H9 (cell line): ENCODE measurements around the gene PCYT1B. TPM values are rescaled to one million over a fixed set of nuclear protein-coding genes. Genes with fewer than 3 reads are reported as not detected.
A peak's percentile ranks its signal among the peaks of the same experiment; 100 is the strongest.

Experiments used
- DNase-seq: peaks from one replicate; pipeline ENCODE4 v3.0.0-alpha.2; 2017
- H2AFZ ChIP-seq: one replicate; pipeline ENCODE4 v1.6.1; 2013; ENCODE audit warnings: mild to moderate bottlenecking, low read length, control low read depth, moderate library complexity
- H2AK5ac ChIP-seq: 2 replicates; pipeline ENCODE4 v1.6.1; 2013; ENCODE audit warnings: low read length, control low read depth, mixed read lengths; ENCODE audit not compliant: insufficient read length
- H2BK120ac ChIP-seq: one replicate; pipeline ENCODE4 v1.6.1; 2013; ENCODE audit warnings: low read depth, mild to moderate bottlenecking, low read length, control low read depth, inconsistent platforms; ENCODE audit not compliant: poor library complexity, severe bottlenecking
- H2BK12ac ChIP-seq: 2 replicates; pipeline ENCODE4 v1.6.1; 2013; ENCODE audit warnings: low read length, control low read depth, mixed read lengths, low read depth; ENCODE audit not compliant: insufficient read length
- H2BK15ac ChIP-seq: 2 replicates; pipeline ENCODE4 v1.6.1; 2013; ENCODE audit warnings: low read depth, low read length, control low read depth
- H2BK20ac ChIP-seq: one replicate; pipeline ENCODE4 v1.6.1; 2013; ENCODE audit warnings: low read depth, mild to moderate bottlenecking, low read length, control low read depth, inconsistent platforms; ENCODE audit not compliant: poor library complexity, severe bottlenecking
- H2BK5ac ChIP-seq: 2 replicates; pipeline ENCODE4 v1.6.1; 2013; ENCODE audit warnings: low read length, control low read depth, mixed read lengths; ENCODE audit not compliant: insufficient read length
- H3K14ac ChIP-seq: 2 replicates; pipeline ENCODE4 v1.6.1; 2013; ENCODE audit warnings: low read length, control low read depth; ENCODE audit not compliant: insufficient read depth
- H3K18ac ChIP-seq: 2 replicates; pipeline ENCODE4 v1.6.1; 2013; ENCODE audit warnings: low read depth, mild to moderate bottlenecking, mixed read lengths, low read length, control low read depth; ENCODE audit not compliant: insufficient read length
- H3K23ac ChIP-seq: 2 replicates; pipeline ENCODE4 v1.6.1; 2013; ENCODE audit warnings: low read length, control low read depth, mixed read lengths, low read depth; ENCODE audit not compliant: insufficient read length
- H3K23me2 ChIP-seq: 2 replicates; pipeline ENCODE4 v1.6.1; 2013; ENCODE audit warnings: low read depth, mild to moderate bottlenecking, mixed read lengths, low read length, control low read depth; ENCODE audit not compliant: insufficient read length, poor library complexity, severe bottlenecking
- H3K27ac ChIP-seq: 2 replicates; pipeline ENCODE4 v1.5.1; 2013; ENCODE audit warnings: low read length, control low read depth, mixed read lengths, low read depth; ENCODE audit not compliant: insufficient read length
- H3K27me3 ChIP-seq: 2 replicates; pipeline ENCODE4 v1.6.1; 2013; ENCODE audit warnings: low read length, control low read depth, inconsistent platforms; ENCODE audit not compliant: insufficient read depth
- H3K4ac ChIP-seq: 2 replicates; pipeline ENCODE4 v1.6.1; 2013; ENCODE audit warnings: low read depth, mild to moderate bottlenecking, control low read depth, inconsistent platforms, low read length, moderate library complexity
- H3K4me1 ChIP-seq: 2 replicates; pipeline ENCODE4 v1.6.1; 2013; ENCODE audit warnings: low read length, control low read depth, inconsistent platforms; ENCODE audit not compliant: insufficient read depth
- H3K4me2 ChIP-seq: 2 replicates; pipeline ENCODE4 v1.6.1; 2013; ENCODE audit warnings: low read length, control low read depth, mixed read lengths; ENCODE audit not compliant: insufficient read length, insufficient read depth
- H3K56ac ChIP-seq: 2 replicates; pipeline ENCODE4 v1.6.1; 2013; ENCODE audit warnings: low read depth, mild to moderate bottlenecking, mixed read lengths, low read length, control low read depth; ENCODE audit not compliant: insufficient read length
- H3K79me1 ChIP-seq: 2 replicates; pipeline ENCODE4 v1.6.1; 2013; ENCODE audit warnings: low read depth, mild to moderate bottlenecking, moderate library complexity, low read length, control low read depth, inconsistent platforms; ENCODE audit not compliant: insufficient read depth, poor library complexity, severe bottlenecking
- H3K79me2 ChIP-seq: 2 replicates; pipeline ENCODE4 v1.6.1; 2013; ENCODE audit warnings: low read length, control low read depth, inconsistent platforms; ENCODE audit not compliant: insufficient read depth
- H3K9ac ChIP-seq: 2 replicates; pipeline ENCODE4 v1.6.1; 2013; ENCODE audit warnings: low read length, control low read depth, mixed read lengths; ENCODE audit not compliant: insufficient read length; ENCODE audit errors: extremely low read depth
- H3K9me3 ChIP-seq: one replicate; pipeline ENCODE4 v1.6.1; 2013; ENCODE audit warnings: low read depth, low read length, inconsistent platforms; ENCODE audit not compliant: control insufficient read depth
- H3T11ph ChIP-seq: one replicate; pipeline ENCODE4 v1.6.1; 2013; ENCODE audit warnings: mild to moderate bottlenecking, low read length, control low read depth, inconsistent platforms
- H4K20me1 ChIP-seq: one replicate; pipeline ENCODE4 v1.6.1; 2013; ENCODE audit not compliant: control insufficient read depth, insufficient read length, insufficient read depth
- H4K5ac ChIP-seq: 2 replicates; pipeline ENCODE4 v1.6.1; 2013; ENCODE audit warnings: low read depth, mild to moderate bottlenecking, mixed read lengths, low read length, control low read depth; ENCODE audit not compliant: insufficient read length
- H4K8ac ChIP-seq: replicated peaks from 2 replicates; pipeline ENCODE4 v1.6.1; 2013; ENCODE audit warnings: low read length, control low read depth, mixed read lengths, low read depth; ENCODE audit not compliant: insufficient read length
- H4K91ac ChIP-seq: 2 replicates; pipeline ENCODE4 v1.6.1; 2013; ENCODE audit warnings: low read depth, mild to moderate bottlenecking, moderate library complexity, mixed read lengths, low read length, control low read depth; ENCODE audit not compliant: insufficient read length
- H3K27ac Mint-ChIP-seq, 3 experiments: 2 replicates in 2 of 3; 3 replicates in 1 of 3; pipeline ENCODE4 v1.8.0; 2020 to 2021; ENCODE audit warnings: mixed read lengths in 3 of 3, mild to moderate bottlenecking in 1 of 3, moderate library complexity in 1 of 3
- H3K27me3 Mint-ChIP-seq: 2 replicates; pipeline ENCODE4 v1.8.0; 2021; ENCODE audit warnings: low read depth, mild to moderate bottlenecking, moderate library complexity, mixed read lengths
- H3K36me3 Mint-ChIP-seq, 3 experiments: 2 replicates in 2 of 3; 3 replicates in 1 of 3; pipeline ENCODE4 v1.8.0; 2020 to 2021; ENCODE audit warnings: low read depth in 3 of 3, mixed read lengths in 3 of 3; ENCODE audit not compliant: insufficient read depth in 1 of 3
- H3K4me1 Mint-ChIP-seq, 2 experiments: 2 replicates each; pipeline ENCODE4 v1.8.0; 2020; ENCODE audit warnings: mixed read lengths in 2 of 2
- H3K4me3 Mint-ChIP-seq, 2 experiments: 2 replicates in 1 of 2; 3 replicates in 1 of 2; pipeline ENCODE4 v1.8.0; 2020 to 2021; ENCODE audit warnings: mild to moderate bottlenecking in 2 of 2, mixed read lengths in 2 of 2, moderate library complexity in 1 of 2
- H3K9me3 Mint-ChIP-seq, 2 experiments: 2 replicates in 1 of 2; 3 replicates in 1 of 2; pipeline ENCODE4 v1.8.0; 2020; ENCODE audit warnings: mild to moderate bottlenecking in 2 of 2, mixed read lengths in 2 of 2, moderate library complexity in 1 of 2
- CTCF ChIP-seq: fragments of 200-600 bp; sonication (generic); conservative IDR thresholded peaks from 3 replicates; pipeline ENCODE4 v1.8.0; 2021; ENCODE audit warnings: antibody characterized with exemption, mild to moderate bottlenecking
- WGBS: extraction: QIAGEN DNeasy Blood & Tissue Kit; methylation state at CpG from one replicate; pipeline ENCODE4 v1.1.7; 2013; ENCODE audit warnings: missing lambda C conversion rate, low lambda C conversion rate, mixed read lengths; ENCODE audit not compliant: insufficient read length; ENCODE audit errors: extremely low coverage; 5-methylcytosine and 5-hydroxymethylcytosine counted together
- total RNA-seq: library from RNA; stranded (reverse); gene quantifications from 2 replicates; pipeline ENCODE4 v1.2.1, GENCODE V29; 2021

Gene PCYT1B
- total RNA-seq, 1 experiment from 2014 or later, result 29.1 TPM

DNA sequence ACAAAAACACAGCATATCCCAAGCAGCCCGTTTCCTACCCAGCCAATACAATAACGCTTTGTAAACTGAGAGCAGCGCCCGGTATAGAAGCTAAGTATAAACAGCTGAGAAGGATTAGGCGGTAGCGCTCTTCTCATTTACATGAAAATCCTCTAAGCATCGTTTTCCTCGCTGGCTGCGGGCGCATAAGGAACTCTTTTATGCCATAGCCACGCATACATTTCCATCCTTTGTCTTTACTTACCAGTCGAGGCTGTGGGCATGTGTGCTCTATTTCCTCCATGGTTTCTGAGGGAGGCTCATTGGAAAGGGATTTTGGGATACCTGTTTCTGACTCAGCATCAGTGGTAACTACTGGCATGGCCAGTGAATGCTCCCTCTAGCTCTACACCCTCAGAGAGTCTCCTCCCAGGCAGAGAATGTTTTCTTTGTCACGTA lies 383 bp downstream of the PCYT1B start:
- Mint-ChIP-seq H3K4me3 (peak overlapping the region; percentile 73 to 94), H3K36me3 (no peaks in the 10 kb centered on the region), H3K9me3 (no peaks in the 10 kb centered on the region; a peak in 1 of 5 replicates), H3K4me1 (peaks cover 54 to 59% of the 10 kb centered on the region in 2 experiments), H3K27me3 (no peaks in the 10 kb centered on the region; the same call in 1 of the 2 replicates), H3K27ac (peak overlapping the region; percentile 99)
- Histone ChIP-seq H3K9me3 (no peaks in the 10 kb centered on the region), H3K18ac (peak overlapping the region; percentile 93), H4K91ac (peak overlapping the region; percentile 42), H3K27me3 (no peaks in the 10 kb centered on the region), H3T11ph (peak overlapping the region; percentile 74), H3K14ac (peak overlapping the region; percentile 93; the same call in 1 of the 2 replicates), H2BK20ac (no peak overlapping the region), H3K4me1 (peaks cover 6% of the 10 kb centered on the region; the same call in 1 of the 2 replicates), H2BK12ac (peak overlapping the region; percentile 64), H3K23me2 (peaks cover 16% of the 10 kb centered on the region), H2AK5ac (peak overlapping the region; percentile 67), H2BK5ac (no peak overlapping the region), H4K5ac (peak overlapping the region; percentile 87), H4K8ac (peak overlapping the region; percentile 83), H2BK120ac (peak overlapping the region; percentile 70), H3K4me2 (peak overlapping the region; percentile 97), H3K23ac (peak overlapping the region; percentile 55), H2BK15ac (no peak overlapping the region), H3K79me1 (no peaks in the 10 kb centered on the region), H3K27ac (peak overlapping the region; percentile 100), H3K9ac (peak overlapping the region; percentile 97), H3K79me2 (peaks cover 6% of the 10 kb centered on the region; the same call in 1 of the 2 replicates), H3K56ac (peak overlapping the region; percentile 56), H2AFZ (no peak overlapping the region), H3K4ac (no peak overlapping the region; the same call in 1 of the 2 replicates), H4K20me1 (no peaks in the 10 kb centered on the region)
- no CpG with 5 or more reads among the region's 13 CpGs for WGBS
- DNase-seq, result peak; percentile 76
- TF ChIP-seq CTCF, result no peak
